Measurements from ENCODE around the gene ARX. TPM values are rescaled to one million over a fixed set of nuclear protein-coding genes. Genes with fewer than 3 reads are reported as not detected.

ARX gene
- not detected for total RNA-seq

- Histone ChIP-seq H3K36me3 (no peaks in the 10 kb centered on the region), H3K4me3 (peak within 1 kb of the TSS in 1 of 4 donors; percentile 40), H3K27ac (no peak within 1 kb of the TSS), H3K9me3 (peaks cover 0 to 4% (median 0%) of the 10 kb centered on the region in 3 donors), H3K27me3 (peaks cover 0 to 99% (median 51%) of the 10 kb centered on the region in 4 donors), H3K4me1 (peaks cover 12 to 48% (median 16%) of the 10 kb centered on the region in 3 donors)
- intact Hi-C loops (cut with DNase I): no loop called here
- no peak for DNase-seq
- WGBS, 2 donors: 0 to 33% methylated on average over 12 to 38 of the region's 58 CpGs
- TF ChIP-seq, protein P1, sequence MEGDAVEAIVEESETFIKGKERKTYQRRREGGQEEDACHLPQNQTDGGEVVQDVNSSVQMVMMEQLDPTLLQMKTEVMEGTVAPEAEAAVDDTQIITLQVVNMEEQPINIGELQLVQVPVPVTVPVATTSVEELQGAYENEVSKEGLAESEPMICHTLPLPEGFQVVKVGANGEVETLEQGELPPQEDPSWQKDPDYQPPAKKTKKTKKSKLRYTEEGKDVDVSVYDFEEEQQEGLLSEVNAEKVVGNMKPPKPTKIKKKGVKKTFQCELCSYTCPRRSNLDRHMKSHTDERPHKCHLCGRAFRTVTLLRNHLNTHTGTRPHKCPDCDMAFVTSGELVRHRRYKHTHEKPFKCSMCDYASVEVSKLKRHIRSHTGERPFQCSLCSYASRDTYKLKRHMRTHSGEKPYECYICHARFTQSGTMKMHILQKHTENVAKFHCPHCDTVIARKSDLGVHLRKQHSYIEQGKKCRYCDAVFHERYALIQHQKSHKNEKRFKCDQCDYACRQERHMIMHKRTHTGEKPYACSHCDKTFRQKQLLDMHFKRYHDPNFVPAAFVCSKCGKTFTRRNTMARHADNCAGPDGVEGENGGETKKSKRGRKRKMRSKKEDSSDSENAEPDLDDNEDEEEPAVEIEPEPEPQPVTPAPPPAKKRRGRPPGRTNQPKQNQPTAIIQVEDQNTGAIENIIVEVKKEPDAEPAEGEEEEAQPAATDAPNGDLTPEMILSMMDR (IDR thresholded peaks at IDR 0.05): no peak
- TF ChIP-seq POLR2A (IDR thresholded peaks at IDR 0.05): no peak
Measured at GRCh38 chrX:25015486-25016360, at the start of gene ARX. ARX (minus strand) TSS chrX:25015965; CDS start chrX:25015737, 228 bp downstream.

GRCh38 chrX:25059273-25059672, 43.5 kb upstream of the ARX start:
- intact Hi-C loops (cut with DNase I): no loop called here
- H3K4me1 ChIP-seq: no peaks in the 10 kb centered on the region
- DNase-seq: no peak
- H3K9me3 ChIP-seq: no peaks in the 10 kb centered on the region
- no peaks in the 10 kb centered on the region for H3K36me3 ChIP-seq
- no peak overlapping the region for H3K4me3 ChIP-seq
- TF ChIP-seq POLR2A (IDR thresholded peaks at IDR 0.05): no peak
- TF ChIP-seq, protein P1 (IDR thresholded peaks at IDR 0.05): no peak
- no peaks in the 10 kb centered on the region for H3K27me3 ChIP-seq
- WGBS, 2 donors: 58 to 76% methylated on average over 5 of the region's 5 CpGs
- H3K27ac ChIP-seq: no peak overlapping the region

DNA sequence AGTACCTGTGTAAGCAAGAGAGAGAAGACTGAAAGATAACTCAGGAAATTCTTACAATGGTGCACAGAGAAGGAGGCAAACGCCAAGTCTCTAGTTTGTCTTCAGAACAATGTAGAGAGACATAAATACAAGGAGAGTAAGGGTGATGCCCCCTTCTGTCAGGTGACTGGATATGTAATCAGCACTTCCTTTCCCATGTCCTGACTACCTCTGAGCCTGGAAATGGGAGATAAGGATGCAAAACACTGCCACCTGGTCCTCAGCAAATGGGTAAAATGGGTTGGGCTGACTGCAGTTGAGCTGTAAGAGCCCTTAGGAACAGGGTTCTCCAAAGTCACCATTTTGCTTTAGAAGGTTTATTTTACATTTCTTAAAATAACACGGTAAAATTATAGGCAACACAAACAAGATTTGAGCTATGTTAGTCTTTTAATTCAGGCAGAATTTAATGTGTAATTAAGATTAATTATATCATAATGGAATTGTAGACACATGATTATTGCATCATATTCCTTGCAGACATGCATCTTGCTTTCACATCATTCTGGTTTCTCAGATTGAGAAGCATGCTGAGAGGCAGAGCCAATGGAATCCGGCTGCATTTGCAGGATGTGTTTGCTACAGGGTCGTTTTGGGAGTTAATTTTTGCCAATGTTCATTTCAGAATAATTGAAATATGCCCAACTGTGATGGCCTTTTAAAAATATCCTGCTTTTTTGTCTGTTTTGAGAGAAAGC, 37.2 kb upstream of the ARX start:
- no peak for DNase-seq
- Histone ChIP-seq H3K9me3 (no peaks in the 10 kb centered on the region), H3K4me3 (no peak overlapping the region), H3K27me3 (no peaks in the 10 kb centered on the region), H3K4me1 (no peaks in the 10 kb centered on the region), H3K27ac (no peak overlapping the region), H3K36me3 (no peaks in the 10 kb centered on the region)
- intact Hi-C loops (cut with DNase I): no loop called here
- TF ChIP-seq, protein P1 (IDR thresholded peaks at IDR 0.05): no peak
- no peak for TF ChIP-seq POLR2A (IDR thresholded peaks at IDR 0.05)
- WGBS, 2 donors: 55% methylated on average over 4 of the region's 4 CpGs

- Histone ChIP-seq H3K27me3 (no peaks in the 10 kb centered on the region), H3K36me3 (no peaks in the 10 kb centered on the region), H3K27ac (no peak overlapping the region), H3K9me3 (no peaks in the 10 kb centered on the region), H3K4me3 (no peak overlapping the region), H3K4me1 (no peaks in the 10 kb centered on the region)
- intact Hi-C loops (cut with DNase I): no loop called here
- DNase-seq: no peak
- no peak for TF ChIP-seq POLR2A (IDR thresholded peaks at IDR 0.05)
- TF ChIP-seq, protein P1 (IDR thresholded peaks at IDR 0.05): no peak
- WGBS, 2 donors: 30 to 33% methylated on average over 1 of the region's 1 CpG
Measured at GRCh38 chrX:25049971-25050370, 34.2 kb upstream of the ARX start.

- WGBS, 2 donors: 21 to 25% methylated on average over 5 of the region's 5 CpGs
- no peak for DNase-seq
- Histone ChIP-seq H3K4me3 (no peak overlapping the region), H3K4me1 (no peaks in the 10 kb centered on the region), H3K27ac (no peak overlapping the region), H3K27me3 (no peaks in the 10 kb centered on the region), H3K9me3 (no peaks in the 10 kb centered on the region), H3K36me3 (no peaks in the 10 kb centered on the region)
- TF ChIP-seq POLR2A (IDR thresholded peaks at IDR 0.05): no peak
- TF ChIP-seq, protein P1 (IDR thresholded peaks at IDR 0.05): no peak
- intact Hi-C loops (cut with DNase I): no loop called here
Measured at GRCh38 chrX:25049357-25049756, 33.6 kb upstream of the ARX start.
